Measurements from ENCODE around the gene STX1B.

DNA sequence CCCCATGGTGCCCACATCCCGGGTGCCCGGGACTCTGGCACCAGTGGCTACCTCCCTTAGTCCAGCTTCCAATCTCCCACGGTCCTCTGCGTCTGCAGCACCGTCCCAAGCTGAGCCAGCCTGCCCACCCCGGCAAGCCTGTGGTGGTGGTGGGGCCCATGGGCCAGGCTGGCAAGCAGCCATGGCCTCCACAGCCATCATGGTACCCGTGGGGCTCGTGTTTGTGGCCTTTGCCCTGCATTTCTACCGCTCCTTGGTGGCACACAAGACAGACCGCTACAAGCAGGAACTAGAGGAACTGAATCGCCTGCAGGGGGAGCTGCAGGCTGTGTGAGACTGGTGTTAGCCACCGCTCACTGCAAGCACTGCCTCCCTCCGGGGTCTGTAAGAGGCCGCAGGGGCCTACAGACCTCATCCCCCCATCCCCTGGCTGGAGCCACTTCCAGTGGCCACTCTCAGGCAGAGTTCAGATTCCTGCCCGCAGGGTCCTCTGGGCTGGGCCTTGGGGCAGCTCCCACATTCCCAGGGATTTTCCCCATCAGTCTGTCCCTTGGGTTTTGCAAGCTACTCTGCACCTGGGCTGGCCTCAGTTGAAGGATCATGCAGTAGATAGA, 56.8 kb downstream of the STX1B start:
- peak; percentile 32 to 65 (median 58) for TF ChIP-seq CTCF (IDR thresholded peaks at IDR 0.05)
- no peak for TF ChIP-seq POLR2A (IDR thresholded peaks at IDR 0.05)
